ENCODE data around the gene GRAMD2A.

GRAMD2A gene

DNA sequence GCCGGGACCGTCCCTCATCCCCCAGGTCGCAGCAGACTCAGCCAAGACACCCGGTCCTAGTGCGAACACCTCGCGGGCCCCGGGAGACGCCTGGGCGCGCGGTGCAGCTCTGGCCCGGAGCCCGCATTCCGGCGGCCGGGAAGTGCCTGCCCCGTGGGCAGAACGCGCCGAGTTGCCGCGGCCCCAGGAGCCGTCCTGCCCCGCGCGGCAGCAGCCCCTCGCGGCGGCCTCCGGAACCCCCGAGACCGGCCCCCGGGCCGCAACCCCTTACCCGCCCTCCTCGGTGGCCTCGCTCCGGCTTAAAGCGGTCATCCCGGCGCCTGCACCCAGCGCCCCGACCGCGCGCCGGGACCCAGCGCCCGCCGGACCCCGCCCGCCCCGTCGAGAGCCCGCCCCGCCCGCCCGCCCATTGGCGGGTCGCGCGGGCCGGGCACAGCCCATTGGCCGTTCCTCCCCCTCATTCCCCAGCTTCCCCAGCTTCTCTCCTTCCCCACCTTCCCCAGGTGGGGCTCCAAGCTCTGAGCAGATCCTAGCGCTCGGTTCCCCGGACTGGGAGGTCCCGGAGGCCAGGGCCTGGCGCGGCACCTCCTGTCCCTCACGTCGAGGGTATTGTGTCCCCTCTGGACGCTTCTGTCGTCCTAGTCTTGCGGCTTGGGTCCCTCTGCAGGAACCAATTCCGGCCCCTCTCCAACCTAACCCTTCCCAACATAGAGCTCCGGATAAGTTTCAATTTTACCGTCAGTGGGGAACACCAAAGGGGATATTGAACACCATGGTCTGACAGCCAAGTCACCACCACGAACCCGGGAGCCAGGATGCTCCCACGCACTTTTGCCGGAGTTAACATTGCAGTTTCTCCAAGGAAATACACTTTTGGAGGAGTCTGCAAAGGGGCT is at the start of gene GRAMD2A:
Gene GRAMD2A, minus strand, starts transcription at position 328 of the 896 bp plus-strand sequence.
- no peak for DNase-seq

DNA sequence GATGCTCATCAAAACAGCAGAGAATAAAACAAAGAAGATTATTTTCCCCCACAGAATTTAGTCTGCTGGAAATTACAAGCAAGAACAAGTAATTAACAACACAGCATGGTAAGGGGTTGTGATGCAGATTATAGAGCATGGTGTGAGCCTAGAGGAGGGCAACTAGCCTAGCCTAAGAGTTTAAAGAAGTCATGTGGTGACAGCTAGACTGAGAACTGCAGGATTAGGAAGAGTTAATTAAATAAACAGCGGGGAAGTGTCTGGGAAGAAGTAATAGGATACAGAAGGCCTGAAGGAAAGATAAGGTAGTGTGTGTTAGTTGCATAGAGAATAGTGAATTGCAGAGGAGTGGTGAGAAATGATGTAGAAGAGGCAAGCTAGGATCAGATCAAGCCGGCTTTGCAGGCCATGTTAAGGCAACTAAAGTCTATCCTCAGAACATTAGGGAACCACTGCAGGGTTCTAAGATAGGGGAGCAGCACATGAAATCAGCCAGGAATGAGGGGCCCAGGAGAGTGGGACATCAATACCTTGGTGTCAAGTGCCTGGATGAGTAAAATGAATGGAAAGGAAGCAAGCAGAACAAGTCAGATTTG is 45.3 kb upstream of the GRAMD2A start:
- DNase-seq, result no peak

DNA sequence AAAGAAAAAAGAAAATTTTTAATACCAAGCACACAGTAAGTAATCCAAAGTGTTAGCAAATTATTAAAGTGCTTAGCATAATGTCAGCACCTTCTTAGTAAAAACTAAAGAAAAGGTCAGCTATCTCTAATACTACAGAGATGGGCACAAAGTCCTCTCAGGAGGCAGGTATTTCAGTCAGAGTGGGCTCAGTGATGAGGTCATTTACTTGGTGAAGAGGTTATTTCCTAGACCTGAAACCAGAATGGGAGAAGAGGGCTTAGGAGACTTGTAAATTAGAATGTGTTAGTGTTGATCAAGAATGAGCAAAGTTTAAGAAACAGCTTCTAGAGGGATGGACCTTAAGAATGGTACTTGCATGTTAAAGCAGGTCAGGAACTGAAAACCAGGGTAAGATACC is 42.1 kb upstream of the GRAMD2A start:
- no peak for DNase-seq

DNA sequence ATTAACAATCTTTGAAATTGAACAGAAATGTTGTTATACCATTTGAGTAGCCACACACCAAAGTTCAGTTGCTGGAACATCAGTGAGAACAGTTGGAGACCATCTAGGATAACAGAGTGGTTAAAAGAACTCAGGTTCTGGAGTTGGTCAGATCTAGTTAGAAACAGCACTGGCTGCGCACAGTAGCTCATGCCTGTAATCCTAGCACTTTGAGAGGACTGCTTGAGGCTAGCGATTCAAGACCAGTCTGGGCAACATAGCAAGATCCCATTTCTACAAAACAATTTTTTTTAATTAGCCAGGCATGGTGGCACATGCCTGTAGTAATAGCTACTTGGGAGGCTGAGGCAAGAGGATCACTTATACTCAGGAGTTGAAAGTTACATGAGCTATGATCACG is 41.0 kb upstream of the GRAMD2A start:
- DNase-seq, result no peak

DNA sequence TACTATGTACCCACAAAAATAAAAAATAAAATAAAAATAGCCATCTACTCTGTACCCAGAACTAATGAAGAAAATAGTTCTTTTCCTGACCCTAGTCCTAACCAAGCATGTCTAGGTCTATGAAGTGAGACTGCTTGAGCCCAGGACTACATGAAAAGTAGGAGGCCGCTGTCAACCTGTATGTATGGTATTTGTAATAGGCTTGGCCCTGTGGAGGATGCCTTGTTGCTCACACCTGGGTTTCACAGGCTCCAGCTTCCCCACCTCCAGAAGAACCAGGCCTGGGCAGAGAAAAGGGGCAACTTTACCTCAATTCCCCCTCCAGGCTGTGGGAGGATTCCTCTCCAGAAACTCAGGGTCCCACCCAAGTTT is 40.3 kb upstream of the GRAMD2A start:
- no peak for DNase-seq

GRCh38 chr15:72237029-72237852 is 39.7 kb upstream of the GRAMD2A start:
- DNase-seq, result peak; percentile 32

- no peak for DNase-seq
These were observed 38.9 kb upstream of the GRAMD2A start for GRCh38 chr15:72236381-72237003.

GRCh38 chr15:72235298-72235697 is 37.7 kb upstream of the GRAMD2A start:
- DNase-seq, result no peak

GRCh38 chr15:72233769-72234168 is 36.2 kb upstream of the GRAMD2A start:
- no peak for DNase-seq

DNA sequence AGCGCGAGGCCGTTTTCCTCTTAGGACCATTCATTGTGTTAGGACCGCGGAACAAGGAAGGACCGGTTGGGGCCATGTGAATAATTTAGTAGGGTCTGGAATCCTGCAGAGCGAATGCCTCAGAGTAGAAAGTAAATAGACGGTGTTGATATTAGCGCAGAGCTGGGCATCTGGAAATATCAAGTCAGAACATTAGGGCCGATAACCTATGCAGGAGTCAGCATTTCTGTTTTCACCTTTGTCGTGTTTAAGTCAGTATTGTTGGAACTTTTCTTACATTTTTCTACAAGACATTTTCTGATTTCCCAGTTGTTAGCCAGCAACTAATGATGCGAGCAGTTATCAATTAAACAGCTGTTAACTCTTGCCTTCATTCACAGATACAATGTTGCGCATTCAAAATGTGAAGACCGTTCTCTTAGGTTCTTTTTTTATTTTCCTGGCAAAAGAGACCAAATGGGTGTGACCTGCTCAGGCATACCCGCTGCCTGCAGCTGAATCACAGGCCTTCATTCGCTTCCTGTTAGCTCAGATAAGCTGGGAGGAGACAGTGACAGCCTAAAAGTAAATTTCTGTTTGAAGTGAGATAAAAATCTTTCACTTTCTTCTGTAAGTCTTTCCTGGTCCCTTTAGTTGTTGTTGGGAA is 34.4 kb upstream of the GRAMD2A start:
- peak; percentile 48 for DNase-seq

DNA sequence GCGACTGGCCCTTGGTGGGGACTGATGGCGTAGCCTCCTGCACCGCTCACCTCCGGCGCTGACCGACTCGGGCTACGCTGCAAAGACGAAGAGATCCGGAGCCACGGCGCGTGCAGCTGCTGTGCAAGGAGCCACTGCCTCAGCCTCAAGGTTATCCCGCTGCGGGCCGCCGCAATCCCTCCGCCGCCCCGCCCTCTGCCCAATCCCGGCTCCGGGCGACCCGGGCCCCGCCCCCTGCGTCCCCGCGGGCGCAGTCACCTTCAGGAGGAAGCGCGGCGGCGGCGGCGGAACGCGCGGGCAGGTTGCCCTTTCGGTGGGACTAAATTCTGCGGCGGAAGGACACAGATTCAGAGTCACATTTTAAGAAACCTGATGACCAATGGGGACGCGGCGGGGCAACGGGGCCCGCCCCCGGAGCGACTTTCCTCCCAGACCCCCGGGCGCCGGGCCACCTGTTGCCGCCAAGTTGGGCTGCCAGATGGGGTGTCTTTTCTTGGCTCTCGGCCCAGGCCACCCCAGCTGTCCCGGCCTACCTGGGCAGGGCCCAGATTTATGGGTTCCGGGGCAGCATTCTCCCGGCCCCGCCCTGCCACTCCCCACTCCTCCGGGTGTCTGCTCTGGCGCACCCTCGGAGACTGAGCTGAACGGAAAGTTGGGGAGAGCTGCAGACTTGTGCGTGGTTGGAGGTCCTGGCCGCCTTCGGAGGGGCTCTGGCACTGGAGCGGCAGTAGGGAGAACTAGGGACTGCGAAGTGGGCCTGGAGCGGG is 33.7 kb upstream of the GRAMD2A start, which contains the start of gene PKM:
Gene PKM, minus strand, starts transcription at position 125 of the 767 bp plus-strand sequence. CDS start 12,093 bp downstream, outside the sequence.
- DNase-seq, result peak; percentile 86

DNA sequence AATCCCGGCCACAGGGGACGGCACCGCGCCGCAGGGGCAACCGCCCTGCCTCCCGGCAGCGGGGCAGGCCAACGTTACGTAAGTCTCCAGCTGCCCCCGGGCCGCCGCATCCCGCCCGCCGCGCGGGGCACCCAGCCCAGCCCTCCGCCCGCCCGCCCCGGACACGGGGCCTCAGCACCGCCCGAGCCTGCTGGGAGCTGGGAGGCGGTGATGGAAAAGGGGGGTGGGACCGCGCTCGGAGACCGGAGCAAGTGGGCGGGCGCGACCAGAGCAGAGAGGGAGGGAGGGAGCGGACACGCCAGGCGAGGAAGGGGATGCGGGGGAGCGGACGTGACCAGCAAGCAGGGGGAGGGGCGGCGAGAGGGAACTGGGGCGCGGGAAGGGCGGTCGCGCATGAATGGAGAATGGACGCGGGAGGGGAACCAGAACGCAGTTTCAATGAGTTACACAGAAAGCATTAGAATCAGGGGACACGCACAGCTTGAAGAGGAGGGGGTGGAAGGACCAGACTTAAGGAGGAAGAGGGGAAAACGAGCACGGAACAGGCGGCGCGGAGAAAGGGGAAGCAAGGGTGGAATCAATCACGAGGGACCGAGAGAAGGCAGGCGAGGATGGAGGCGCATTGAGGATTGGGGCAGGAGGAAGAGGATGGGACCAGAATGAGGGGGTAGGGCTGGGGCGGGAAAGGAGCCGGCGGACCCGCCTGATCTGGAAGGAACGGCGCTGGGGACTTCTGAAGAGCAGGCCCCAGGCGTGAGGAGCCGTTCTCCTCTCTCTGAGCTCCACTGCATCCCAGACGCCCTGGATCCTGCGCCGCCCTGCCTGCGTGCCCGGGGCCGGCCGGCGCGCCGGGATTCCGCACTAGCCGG is 32.8 kb upstream of the GRAMD2A start:
- peak; percentile 56 for DNase-seq

GRCh38 chr15:72229947-72230196 is 32.3 kb upstream of the GRAMD2A start:
- no peak for DNase-seq

- DNase-seq, result peak; percentile 22
These were observed 31.7 kb upstream of the GRAMD2A start for GRCh38 chr15:72229076-72229946.

DNA sequence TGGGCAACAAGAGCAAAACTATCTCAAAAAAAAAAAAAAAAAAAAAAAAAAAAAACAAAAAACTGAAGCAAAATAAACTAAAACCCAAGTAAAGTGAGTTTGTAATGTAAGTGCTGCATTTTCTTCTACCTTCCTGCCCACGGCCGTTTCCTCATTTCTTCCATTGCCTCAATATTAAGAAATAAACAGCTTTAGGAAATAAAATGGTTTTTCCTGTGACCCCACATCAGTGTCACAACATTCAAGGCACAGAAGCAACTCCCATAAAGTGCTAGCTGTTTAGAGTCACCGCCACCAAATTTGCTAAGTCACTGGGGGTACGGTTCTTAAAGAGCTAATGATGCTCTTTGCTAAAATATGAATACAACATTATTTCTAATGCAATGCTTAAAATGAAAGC is 30.1 kb upstream of the GRAMD2A start:
- DNase-seq, result no peak

DNA sequence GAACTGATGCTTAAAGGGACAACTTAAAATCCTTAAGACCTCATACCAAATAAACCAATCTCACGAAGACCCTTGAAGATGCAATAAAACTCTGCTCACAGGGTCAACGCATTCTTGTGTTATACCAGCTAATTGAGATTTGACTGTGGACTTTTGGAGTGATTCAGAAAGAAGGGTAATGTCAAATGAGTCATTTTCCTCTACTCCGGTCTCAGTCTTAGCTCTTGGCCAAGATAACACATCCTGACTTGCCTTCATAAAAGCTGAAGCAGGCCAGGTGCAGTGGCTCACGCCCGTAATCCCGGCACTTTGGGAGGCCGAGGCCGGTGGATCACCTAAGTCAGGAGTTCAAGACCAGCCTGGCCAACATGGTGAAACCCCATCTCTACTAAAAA is 29.6 kb upstream of the GRAMD2A start:
- peak; percentile 22 for DNase-seq

GRCh38 chr15:72223278-72223677 is 25.7 kb upstream of the GRAMD2A start:
- no peak for DNase-seq

DNA sequence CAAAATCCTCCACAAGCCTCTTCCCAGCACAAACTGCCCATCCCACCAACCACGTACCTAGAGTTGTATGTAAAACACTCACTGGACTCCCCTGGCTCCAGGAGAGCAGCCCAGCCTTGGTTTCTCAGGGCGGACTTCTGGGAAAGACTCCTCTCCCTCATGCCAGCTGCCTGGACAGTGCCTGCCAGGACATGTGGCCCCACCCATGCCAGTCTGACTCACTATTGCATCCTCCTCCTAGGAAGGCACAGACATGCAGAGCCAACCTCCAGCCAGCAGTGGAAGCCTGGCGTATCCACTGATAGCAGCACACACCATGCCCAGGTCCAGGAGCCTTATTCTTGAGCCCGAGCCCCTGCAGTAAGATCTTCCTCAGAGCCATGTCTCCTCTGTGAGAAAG is 24.8 kb upstream of the GRAMD2A start:
- no peak for DNase-seq

DNA sequence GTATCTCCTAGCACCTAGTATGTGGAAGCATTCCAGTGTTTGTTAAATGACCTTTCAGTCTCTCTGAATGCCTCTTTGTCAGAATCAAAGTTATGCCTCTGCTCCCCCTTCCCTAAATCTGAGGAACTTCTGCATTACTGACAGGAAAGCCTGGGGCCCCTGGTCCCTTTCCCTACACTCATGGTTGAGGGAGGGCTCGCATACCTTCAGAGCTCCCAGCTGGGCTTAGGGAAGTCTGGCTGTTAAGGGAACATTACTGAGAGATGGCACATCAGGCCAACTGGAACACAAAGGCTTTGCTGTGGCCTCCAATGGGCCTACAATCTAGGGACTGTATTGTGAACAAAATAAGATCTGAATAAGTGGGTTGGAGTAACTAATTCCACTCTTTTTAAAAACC is 23.1 kb upstream of the GRAMD2A start:
- DNase-seq, result no peak

GRCh38 chr15:72217216-72217615 is 19.6 kb upstream of the GRAMD2A start:
- no peak for DNase-seq

All from activated CD4-positive, alpha-beta T cell treated with anti-CD3 and anti-CD28 coated beads for 1 hour (primary cell).